Testis (tissue), 2 donors: Measurements from ENCODE around the gene CPNE7.

Experiments
- CTCF ChIP-seq, 3 experiments: fragments of 450-650 bp in 2 of 3; fragments of 200-600 bp in 1 of 3; sonication (generic) in 1 of 3; IDR thresholded peaks; one replicate each; pipeline ENCODE4 v1.5.1; 2016 to 2019; ENCODE audit warnings: antibody characterized with exemption in 3 of 3, mild to moderate bottlenecking in 2 of 3, moderate library complexity in 1 of 3
- POLR2A ChIP-seq: fragments of 450-650 bp; IDR thresholded peaks from one replicate; pipeline ENCODE4 v1.6.1; 2017; ENCODE audit warnings: antibody characterized with exemption, mild to moderate bottlenecking, moderate library complexity

- TF ChIP-seq POLR2A (no peak), CTCF (IDR thresholded peaks at IDR 0.05) (no peak)
These were observed 26.4 kb upstream of the CPNE7 start for GRCh38 chr16:89549007-89549700.
